HG03135 (cell line): ENCODE results near the gene NLRP1.

ENCODE experiments used
- ATAC-seq: cut with Tn5 transposase; IDR thresholded peaks from one replicate; pipeline ENCODE4 v1.9.1; 2021; ENCODE audit warnings: mild to moderate bottlenecking, moderate library complexity; ENCODE audit not compliant: unreplicated experiment

NLRP1 gene

DNA sequence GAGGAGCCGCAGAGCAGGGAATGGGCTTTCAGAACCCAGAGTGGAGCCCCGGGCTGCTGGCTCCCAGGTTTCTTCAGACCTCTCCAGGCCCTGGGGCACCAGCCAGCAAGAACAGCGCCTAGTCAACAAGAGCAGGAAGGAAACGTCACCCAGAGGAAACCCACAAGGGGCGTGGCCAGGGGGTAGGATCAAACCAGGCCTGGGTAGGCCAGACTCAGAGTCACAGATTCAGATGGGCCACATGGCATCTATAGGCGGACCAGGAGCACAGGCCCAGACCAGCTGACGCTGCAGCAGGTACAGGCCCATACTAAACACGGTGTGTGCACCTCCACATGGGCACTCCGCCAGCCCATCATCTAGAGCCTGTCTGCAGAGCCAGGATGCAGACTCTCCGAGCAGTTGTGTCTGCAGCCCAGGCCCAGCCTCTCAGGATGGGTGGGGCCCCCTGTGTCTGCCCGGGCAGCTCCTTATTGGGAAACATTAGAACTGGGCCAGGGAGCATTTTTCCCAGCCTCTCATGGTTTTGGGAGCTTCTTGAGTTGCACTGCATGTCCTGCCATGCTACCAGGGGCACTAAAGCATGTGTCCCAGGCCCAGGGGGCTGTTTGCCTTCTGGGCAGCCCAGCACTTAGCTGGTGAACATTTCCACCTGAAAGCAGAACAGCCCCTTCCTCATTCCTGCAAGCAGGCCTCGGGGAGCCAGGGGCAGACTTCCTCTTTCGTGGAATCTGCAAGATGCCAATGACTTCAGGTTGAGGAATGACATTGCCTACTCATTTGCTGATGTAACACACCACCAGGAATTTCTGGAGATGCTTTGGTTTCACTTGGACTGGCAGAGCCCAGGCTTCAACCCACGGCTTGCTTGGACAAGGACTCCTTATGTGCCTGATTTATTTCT, at the start of gene NLRP1:
TSS of gene NLRP1 (minus strand) at position 127 of the 904 bp plus-strand sequence. CDS start 552 bp downstream, outside the sequence.
- peak; percentile 86 for ATAC-seq

DNA sequence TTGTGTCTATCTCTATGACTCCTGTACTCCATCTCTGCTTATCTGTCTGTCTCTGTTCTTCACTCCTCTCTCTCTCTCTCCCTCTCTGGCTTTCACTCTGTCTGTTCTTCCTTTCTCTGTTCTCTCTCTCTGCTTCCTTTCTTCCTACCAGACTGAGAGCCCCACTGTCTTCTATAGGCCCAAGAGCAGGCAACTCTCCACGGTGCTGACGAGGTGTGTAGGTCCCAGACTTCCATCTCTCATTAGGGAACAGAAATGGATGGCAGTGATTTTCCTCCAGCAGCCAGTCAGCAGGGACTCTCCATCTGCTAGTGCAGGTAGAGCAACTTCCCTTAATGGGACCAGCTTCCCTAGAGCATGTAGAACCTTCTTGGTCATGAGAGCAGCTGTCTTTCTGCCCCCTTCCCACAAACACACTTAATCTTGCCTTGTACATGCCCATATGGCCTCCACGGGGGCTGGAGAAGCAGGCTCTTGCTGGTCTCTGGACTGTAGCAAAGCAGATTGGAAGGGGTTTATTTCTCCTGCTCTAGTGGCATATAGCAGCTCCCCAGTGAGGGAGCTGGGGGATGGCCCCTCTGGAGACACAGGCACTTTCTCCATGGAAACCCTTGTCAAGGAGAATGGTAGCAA, 47.8 kb upstream of the NLRP1 start:
- no peak for ATAC-seq

GRCh38 chr17:5630434-5630833, 46.1 kb upstream of the NLRP1 start:
- no peak for ATAC-seq

DNA sequence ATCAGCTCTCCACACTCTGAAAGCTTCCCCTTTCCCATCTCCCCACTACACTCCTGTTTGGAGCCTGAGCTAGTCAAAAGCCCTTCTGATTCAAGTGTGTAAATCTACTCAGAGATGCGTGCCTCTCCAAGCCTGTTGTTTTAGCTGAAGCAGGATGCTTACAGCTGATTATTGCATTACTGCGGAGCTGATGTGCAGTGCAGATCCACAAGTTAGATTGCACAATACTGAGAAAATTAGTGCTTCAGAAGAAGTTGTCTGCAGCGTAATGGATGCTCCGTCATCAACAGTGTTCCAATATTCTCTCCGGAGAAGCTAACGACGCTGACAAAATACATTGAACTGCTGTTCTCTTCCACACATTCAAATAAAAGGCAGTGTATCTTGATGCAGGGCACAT, 44.8 kb upstream of the NLRP1 start:
- no peak for ATAC-seq

GRCh38 chr17:5628262-5628661, 44.0 kb upstream of the NLRP1 start:
- no peak for ATAC-seq

DNA sequence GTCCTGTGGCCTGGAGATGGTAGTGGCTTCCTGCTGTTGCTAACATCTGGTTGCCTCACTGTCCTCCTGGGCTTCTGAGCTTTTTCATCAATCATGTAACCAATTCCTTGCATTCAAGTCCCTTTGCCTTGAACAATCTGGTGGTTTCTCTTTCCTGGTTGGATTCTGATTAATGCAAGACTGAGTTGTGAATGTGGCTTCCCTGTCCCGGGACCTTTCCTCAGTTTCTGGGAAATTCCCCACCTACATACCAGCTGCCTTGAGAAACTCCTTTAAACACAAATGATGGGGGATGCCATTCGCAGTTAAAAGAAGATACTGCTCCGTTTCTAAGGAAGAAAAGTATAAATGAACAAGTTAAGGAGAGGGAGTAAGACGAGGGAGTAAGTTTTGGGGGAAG, 39.9 kb upstream of the NLRP1 start:
- no peak for ATAC-seq

DNA sequence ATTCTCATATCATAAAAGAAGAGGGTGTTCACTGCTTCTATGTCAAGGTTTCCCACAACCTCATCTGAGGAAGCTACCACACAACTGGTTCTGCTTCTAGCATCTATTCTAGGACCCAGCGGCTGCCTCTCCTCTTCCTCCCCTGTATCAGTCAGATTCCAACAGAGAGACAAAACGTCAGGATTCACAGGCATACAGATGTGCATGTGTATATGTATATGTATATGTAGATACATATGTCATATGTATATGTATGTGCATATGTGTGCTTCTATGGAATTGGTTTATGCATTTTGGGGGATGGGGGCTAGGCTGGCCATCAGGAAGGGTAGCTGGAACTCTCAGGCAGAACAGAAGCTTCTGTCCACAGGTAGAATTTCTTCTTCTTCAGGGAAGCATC, 37.4 kb upstream of the NLRP1 start:
- no peak for ATAC-seq

- no peak for ATAC-seq
Measured at GRCh38 chr17:5621026-5621425, 36.7 kb upstream of the NLRP1 start.

DNA sequence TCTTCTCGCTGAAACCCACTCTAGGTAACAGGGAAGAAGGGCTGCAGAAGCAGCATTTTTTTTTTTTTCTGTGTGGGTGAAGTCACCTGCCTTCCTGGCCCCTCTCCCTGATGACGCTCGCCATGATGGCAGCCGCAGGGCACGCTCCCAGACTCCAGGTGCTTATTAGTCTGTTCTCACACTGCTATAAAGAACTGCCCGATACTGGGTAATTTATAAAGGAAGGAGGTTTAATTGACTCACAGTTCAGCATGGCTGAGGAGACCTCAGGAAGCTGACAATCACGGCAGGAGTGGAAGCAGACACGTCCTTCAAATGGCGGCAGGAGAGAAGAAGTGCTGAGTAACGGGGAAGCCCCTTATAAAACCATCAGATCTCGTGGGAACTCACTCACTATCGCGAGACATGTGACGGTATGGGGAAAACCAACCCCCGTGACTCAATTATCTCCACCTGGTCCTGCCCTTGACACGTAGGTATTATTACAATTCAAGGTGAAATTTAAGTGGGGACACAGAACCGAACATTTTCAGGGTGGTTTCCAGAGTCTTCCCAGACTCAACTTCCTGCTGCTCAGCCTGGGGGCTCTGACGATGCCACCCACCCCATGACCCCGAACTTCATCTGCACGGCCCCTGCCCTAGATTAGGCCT, 34.9 kb upstream of the NLRP1 start:
- ATAC-seq, result no peak

DNA sequence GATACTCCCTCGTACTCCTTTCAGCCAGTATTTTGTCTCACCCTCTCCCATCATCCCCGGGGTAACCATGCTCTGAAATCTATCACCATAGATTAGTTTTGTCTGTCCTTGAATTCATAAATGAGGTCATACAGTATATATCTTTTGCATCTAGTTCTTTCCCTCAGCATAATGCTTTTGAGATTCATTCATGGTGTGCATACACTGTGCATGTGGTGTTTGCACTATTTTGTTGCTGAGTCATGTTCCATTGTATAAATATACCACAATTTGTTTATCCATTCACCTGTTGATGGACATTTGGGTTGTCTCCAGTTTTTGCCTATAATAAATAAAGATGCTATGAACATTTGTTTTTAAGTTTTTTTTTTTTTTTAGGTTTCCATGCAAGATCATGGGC, 34.2 kb upstream of the NLRP1 start:
- ATAC-seq, result no peak

DNA sequence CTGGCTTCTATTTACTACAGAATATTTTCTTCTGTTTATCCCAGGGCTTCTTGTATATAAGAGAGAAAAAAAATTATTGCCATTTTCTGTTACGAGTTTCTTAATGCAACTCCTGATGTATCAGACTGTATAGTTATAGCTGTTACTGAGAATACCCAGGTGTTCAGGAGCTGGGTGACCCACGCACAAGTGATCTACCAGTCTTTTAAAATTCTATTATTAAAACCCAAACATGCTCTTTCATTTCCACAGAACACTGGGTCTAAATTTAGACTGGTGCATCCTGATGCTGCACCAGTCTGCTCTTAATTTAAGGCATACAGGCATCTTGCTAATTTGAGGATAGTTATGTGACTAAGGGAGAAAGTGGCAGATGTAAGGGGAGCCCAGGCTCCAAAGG, 31.2 kb upstream of the NLRP1 start:
- no peak for ATAC-seq

GRCh38 chr17:5610956-5611355, 26.6 kb upstream of the NLRP1 start:
- ATAC-seq, result no peak

DNA sequence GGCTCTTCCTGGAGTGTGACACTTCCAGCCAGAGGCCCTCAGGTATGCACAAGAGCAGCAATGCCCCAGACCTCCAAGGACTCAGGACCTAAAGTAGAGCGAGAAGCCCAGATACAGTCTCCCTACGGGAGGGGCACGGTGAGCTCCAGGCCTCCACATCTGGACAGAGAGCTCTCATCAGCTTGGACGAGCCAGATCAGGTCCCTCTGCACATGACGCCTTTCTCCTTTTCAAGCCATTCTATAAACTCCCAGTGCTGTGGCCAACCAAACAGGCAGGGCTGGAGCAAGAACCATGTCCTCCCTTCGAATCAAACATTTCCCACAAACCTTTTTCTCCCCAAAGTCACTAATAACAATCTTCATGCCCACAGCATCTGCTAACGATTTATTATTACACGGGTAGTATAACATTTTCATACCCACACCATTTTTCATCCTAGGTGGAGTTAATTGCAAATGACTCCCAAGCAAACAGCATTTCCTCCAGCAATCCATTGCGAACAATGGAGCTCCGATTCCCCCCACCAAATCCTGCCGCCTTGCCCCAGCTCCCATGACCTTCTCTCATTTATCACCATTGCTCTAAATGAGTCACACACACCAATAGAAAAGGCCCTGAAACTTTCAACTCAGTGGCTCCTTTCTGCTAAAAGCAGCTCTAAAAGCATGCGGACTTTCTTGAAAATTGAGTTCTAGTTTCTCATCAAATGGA, 24.2 kb upstream of the NLRP1 start:
- no peak for ATAC-seq

- no peak for ATAC-seq
Measured at GRCh38 chr17:5607946-5608345, 23.6 kb upstream of the NLRP1 start.

- no peak for ATAC-seq
Measured at GRCh38 chr17:5605452-5605851, 21.1 kb upstream of the NLRP1 start.

DNA sequence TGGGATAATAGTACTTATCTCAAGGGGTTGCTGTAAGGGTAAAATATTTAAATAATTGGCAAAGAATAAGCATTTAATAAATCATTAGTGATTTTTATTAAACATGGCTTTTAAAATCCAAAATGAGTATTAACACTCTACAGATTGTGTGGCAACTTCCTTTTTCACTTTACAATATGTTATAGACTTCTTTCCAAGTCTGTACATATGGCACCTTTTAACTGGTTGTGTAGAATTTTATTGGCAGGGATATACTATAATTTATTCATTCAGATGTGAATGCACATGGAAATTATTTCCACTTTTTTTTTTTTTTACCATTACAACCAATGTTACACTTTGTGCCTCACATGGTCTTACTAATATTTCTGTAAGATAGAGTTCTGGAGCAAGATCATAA, 15.7 kb upstream of the NLRP1 start:
- no peak for ATAC-seq

- ATAC-seq, result no peak
Measured at GRCh38 chr17:5598457-5598856, 14.1 kb upstream of the NLRP1 start.

DNA sequence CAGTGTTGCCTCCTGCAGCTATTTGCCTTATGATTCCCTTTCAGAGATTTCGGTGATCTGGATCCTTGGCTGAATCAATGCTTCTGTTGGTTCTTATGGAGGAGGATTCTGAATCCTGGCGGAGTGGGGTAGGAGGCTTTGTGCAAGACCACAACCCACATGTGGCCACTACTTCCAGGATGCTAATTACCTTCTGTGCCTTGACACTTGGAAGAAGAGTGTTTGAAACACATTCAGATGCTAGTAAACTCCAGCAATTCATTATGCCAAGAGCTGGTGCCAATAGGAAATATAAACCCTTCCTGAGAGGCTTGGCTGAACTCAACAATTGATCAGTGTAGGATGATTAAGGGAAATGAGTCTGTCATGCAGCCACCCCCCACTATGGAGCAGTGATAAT, 12.1 kb upstream of the NLRP1 start:
- no peak for ATAC-seq

- no peak for ATAC-seq
Measured at GRCh38 chr17:5595831-5596230, 11.5 kb upstream of the NLRP1 start.

DNA sequence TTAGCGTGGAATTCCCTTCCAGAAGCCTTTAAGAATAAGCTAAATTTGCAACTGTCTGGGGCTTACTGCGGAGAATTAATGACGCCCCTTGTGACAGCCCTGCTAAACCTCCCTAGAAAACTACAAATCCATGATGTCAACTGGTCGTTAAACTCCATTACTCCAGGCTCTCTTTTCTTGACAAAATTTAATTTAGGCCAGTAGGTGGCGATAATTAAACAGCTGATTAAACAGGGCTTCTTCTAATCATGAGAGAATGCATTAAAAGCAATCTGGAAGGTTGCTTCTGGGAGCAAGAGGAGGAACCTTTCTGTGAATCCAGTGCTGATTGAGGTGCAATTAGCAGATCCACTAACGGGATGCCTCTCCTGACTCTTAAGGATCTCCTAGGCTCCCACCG, 8.1 kb upstream of the NLRP1 start:
- no peak for ATAC-seq

DNA sequence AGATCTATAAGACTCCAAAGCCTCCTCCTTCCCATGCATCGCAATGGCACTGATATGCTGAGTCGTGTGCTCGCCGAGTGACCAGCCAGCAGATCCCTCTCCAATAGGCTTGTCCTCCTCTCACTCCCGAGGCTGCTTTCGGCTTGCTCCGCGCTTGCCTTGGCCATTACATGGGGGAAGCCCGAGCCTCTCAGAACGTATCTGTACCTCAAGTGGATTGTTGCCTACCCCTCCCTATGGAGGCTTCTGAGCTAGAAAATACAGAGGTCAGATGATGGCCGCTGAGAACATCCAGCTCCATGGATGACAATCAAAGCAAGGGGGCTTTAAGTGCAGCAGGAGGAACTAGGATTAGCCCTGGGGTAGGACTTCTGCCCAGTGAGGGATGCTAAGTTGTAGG, 7.7 kb upstream of the NLRP1 start:
- ATAC-seq, result no peak
